Measurements from ENCODE around the gene PHLPP1.

PHLPP1 gene

DNA sequence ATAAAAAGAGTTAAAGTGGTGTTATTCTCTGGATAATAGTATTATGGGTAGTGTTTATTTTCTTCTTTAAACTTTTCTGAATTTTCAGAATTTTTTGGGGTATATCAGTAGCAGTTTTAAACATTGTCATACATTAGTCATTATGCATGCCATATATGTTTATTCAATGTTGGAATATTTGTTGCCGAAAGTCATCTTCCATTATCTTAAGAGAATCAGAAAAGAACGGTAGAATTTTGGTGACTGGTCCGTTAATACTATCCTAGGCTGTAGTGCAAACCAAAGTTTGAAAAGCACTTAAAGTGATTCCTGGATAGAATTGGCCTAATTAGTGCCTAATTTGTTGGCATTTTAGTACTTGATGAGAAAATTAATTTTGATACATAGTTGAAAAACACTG is 244.1 kb downstream of the PHLPP1 start:
- Histone ChIP-seq H3F3A (ENCODE audit: insufficient read depth, low read length) (no peaks in the 10 kb centered on the region), H3K9ac (ENCODE audit: low read length) (no peak overlapping the region), H3K9me2 (replicated peaks; ENCODE audit: insufficient read depth, low read length) (no peaks in the 10 kb centered on the region), H3K27me3 (replicated peaks; ENCODE audit: insufficient read depth, low read length) (no peaks in the 10 kb centered on the region), H3K79me2 (ENCODE audit: low read length) (no peaks in the 10 kb centered on the region), H3K4me2 (ENCODE audit: low read depth, low read length) (no peak overlapping the region), H4K20me1 (ENCODE audit: insufficient read depth, low read length) (no peaks in the 10 kb centered on the region), H2AFZ (ENCODE audit: low read length) (no peak overlapping the region), H3K9me3 (replicated peaks; ENCODE audit: insufficient read depth, low read length) (no peaks in the 10 kb centered on the region), H3K36me3 (replicated peaks; ENCODE audit: insufficient read depth, low read length) (no peaks in the 10 kb centered on the region), H3K4me1 (ENCODE audit: low read length) (no peaks in the 10 kb centered on the region), H3K27ac (ENCODE audit: low read length) (no peak overlapping the region), H3K4me3 (ENCODE audit: low read length) (no peak overlapping the region)
- TF ChIP-seq, protein P1, sequence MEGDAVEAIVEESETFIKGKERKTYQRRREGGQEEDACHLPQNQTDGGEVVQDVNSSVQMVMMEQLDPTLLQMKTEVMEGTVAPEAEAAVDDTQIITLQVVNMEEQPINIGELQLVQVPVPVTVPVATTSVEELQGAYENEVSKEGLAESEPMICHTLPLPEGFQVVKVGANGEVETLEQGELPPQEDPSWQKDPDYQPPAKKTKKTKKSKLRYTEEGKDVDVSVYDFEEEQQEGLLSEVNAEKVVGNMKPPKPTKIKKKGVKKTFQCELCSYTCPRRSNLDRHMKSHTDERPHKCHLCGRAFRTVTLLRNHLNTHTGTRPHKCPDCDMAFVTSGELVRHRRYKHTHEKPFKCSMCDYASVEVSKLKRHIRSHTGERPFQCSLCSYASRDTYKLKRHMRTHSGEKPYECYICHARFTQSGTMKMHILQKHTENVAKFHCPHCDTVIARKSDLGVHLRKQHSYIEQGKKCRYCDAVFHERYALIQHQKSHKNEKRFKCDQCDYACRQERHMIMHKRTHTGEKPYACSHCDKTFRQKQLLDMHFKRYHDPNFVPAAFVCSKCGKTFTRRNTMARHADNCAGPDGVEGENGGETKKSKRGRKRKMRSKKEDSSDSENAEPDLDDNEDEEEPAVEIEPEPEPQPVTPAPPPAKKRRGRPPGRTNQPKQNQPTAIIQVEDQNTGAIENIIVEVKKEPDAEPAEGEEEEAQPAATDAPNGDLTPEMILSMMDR (IDR thresholded peaks at IDR 0.05; ENCODE audit: low read length): no peak
- TF ChIP-seq EZH2 (optimal IDR thresholded peaks at IDR 0.05; ENCODE audit: low read depth, low read length) (no peak), EZH2phosphoT487 (IDR thresholded peaks at IDR 0.05; ENCODE audit: low read length) (no peak)
- DNase-seq: no peak

DNA sequence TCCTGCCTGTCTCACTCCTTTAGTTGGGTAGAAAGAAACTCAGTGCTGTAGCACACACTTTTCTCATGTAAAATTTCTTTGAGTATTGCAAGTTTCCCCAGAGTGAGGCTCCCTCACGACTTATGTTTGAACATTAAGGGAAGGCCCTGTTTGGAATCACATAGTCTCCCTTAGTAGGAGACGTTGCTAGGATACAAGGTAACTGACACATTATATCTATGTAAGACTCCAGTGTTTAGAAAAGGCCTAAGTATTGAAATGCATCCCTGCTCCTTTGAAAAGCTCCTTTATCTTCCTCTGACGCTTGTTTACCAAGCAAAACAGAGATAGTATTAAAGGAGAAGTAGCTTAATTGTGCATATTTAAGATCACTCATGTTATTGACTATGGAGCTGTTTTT is 248.2 kb downstream of the PHLPP1 start:
- no peaks in the 10 kb centered on the region for H3K9me2 ChIP-seq (replicated peaks; ENCODE audit: insufficient read depth, low read length)
- no peak overlapping the region for H3K4me3 ChIP-seq (ENCODE audit: low read length)
- H3K9me3 ChIP-seq (replicated peaks; ENCODE audit: insufficient read depth, low read length): no peaks in the 10 kb centered on the region
- no peaks in the 10 kb centered on the region for H3K79me2 ChIP-seq (ENCODE audit: low read length)
- H3K36me3 ChIP-seq (replicated peaks; ENCODE audit: insufficient read depth, low read length): no peaks in the 10 kb centered on the region
- H2AFZ ChIP-seq (ENCODE audit: low read length): no peak overlapping the region
- no peaks in the 10 kb centered on the region for H3F3A ChIP-seq (ENCODE audit: insufficient read depth, low read length)
- no peak for DNase-seq
- H3K27me3 ChIP-seq (replicated peaks; ENCODE audit: insufficient read depth, low read length): no peaks in the 10 kb centered on the region
- H3K9ac ChIP-seq (ENCODE audit: low read length): no peak overlapping the region
- no peak overlapping the region for H3K4me2 ChIP-seq (ENCODE audit: low read depth, low read length)
- H3K27ac ChIP-seq (ENCODE audit: low read length): no peak overlapping the region
- TF ChIP-seq, protein P1 (IDR thresholded peaks at IDR 0.05; ENCODE audit: low read length): no peak
- TF ChIP-seq EZH2 (optimal IDR thresholded peaks at IDR 0.05; ENCODE audit: low read depth, low read length) (no peak), EZH2phosphoT487 (IDR thresholded peaks at IDR 0.05; ENCODE audit: low read length) (no peak)
- no peaks in the 10 kb centered on the region for H3K4me1 ChIP-seq (ENCODE audit: low read length)
- H4K20me1 ChIP-seq (ENCODE audit: insufficient read depth, low read length): no peaks in the 10 kb centered on the region

DNA sequence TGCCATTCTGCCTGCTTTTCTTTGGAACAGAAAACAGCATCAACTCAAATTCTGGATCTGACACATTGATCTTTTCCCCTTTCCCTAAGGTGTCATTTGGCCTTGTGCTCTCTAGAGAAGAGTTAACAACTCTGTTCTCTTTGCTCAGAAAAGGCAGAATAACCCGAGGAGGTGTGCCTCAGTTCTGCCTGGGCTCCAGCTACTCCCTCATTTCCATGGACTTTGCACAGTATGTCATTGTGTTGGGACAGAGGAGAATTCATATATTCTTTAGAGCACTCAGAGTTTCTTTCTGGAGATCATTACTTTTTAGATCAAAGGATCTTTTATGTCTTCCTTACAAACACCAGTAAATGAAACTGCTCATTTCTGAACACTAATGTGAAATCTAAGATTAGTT is 249.1 kb downstream of the PHLPP1 start:
- Histone ChIP-seq H4K20me1 (ENCODE audit: insufficient read depth, low read length) (no peaks in the 10 kb centered on the region), H3K27ac (ENCODE audit: low read length) (no peak overlapping the region), H3K4me1 (ENCODE audit: low read length) (no peaks in the 10 kb centered on the region), H2AFZ (ENCODE audit: low read length) (no peak overlapping the region), H3K9me3 (replicated peaks; ENCODE audit: insufficient read depth, low read length) (no peaks in the 10 kb centered on the region), H3K27me3 (replicated peaks; ENCODE audit: insufficient read depth, low read length) (no peaks in the 10 kb centered on the region), H3K4me2 (ENCODE audit: low read depth, low read length) (no peak overlapping the region), H3K9me2 (replicated peaks; ENCODE audit: insufficient read depth, low read length) (no peaks in the 10 kb centered on the region), H3K79me2 (ENCODE audit: low read length) (no peaks in the 10 kb centered on the region), H3K36me3 (replicated peaks; ENCODE audit: insufficient read depth, low read length) (no peaks in the 10 kb centered on the region), H3K9ac (ENCODE audit: low read length) (no peak overlapping the region), H3K4me3 (ENCODE audit: low read length) (no peak overlapping the region), H3F3A (ENCODE audit: insufficient read depth, low read length) (no peaks in the 10 kb centered on the region)
- TF ChIP-seq EZH2phosphoT487 (IDR thresholded peaks at IDR 0.05; ENCODE audit: low read length) (no peak), EZH2 (optimal IDR thresholded peaks at IDR 0.05; ENCODE audit: low read depth, low read length) (no peak)
- TF ChIP-seq, protein P1 (IDR thresholded peaks at IDR 0.05; ENCODE audit: low read length): no peak
- no peak for DNase-seq
